EL (cell line): ENCODE measurements around the gene FAM210A.

Experiments
- DNase-seq: peaks from one replicate; pipeline ENCODE4 v3.0.0-alpha.2; 2016

FAM210A gene

GRCh38 chr18:13620818-13621445 lies 105.4 kb downstream of the FAM210A start:
- DNase-seq = no peak

- DNase-seq = no peak
Measured at GRCh38 chr18:13620206-13620672, 106.1 kb downstream of the FAM210A start.

GRCh38 chr18:13619505-13620205 lies 106.7 kb downstream of the FAM210A start:
- DNase-seq = no peak

DNA sequence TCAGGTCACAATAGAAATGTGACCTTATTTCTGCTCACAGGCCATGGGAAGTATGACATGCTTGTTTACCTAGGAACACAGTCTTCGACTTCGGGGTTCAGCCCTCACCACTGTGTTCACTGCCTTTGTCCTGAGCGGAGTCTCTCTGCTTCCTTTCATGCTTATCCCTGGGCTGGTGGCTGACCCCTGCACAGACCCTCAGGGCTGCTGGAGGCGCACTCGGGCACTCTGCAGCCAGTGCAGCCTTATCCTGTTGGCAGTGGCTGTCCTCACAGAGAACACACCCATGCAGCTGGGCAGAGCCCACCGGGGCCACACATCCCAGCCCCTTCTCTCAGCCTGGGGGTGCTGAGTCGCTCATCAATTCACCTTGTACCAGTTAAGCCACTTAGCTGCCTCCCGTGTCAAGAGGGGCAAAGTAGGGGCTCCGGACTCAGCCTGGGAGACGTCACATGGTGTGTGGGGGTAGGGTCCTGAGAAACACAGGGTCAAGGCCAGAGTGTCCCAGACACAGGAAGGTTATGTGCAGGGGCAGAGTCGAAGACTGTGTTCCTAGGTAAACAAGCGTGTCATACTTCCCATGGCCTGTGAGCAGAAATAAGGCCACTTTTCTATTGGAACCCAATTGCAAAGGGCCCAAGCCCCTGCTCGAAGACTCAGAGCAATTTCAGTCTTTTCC lies 107.5 kb downstream of the FAM210A start:
- no peak for DNase-seq

DNA sequence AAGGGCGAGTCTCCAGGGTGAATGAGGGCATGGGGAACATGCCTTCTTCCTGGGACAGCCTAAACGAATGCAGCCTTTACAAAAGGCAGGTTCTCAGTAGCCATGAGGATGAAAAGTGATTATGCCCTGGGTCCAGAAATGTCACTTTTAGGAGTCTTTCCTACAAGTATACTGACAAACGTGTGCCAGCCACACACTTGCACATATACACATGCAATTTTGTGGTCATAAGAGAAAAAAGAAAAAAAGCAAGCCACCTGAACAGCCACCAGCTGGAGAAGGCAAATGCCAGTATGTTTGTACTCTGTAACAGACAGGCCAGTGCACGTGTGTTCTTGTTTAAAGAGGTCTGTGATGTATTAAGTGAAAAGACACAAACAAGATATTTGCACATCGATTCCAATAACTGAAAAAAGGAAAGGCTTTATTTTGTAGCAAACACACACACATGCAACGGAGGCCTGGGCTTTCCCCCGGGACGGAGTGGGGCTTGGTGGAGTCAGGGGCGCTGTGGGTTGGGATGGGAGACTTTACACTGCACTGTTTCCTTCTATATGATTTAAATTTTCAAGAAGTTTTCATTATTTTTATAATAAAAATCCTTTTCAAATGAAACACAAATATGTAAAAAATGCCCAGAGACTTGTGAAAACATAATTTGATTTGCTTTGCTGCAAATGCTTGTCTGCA lies 108.4 kb downstream of the FAM210A start:
- no peak for DNase-seq

DNA sequence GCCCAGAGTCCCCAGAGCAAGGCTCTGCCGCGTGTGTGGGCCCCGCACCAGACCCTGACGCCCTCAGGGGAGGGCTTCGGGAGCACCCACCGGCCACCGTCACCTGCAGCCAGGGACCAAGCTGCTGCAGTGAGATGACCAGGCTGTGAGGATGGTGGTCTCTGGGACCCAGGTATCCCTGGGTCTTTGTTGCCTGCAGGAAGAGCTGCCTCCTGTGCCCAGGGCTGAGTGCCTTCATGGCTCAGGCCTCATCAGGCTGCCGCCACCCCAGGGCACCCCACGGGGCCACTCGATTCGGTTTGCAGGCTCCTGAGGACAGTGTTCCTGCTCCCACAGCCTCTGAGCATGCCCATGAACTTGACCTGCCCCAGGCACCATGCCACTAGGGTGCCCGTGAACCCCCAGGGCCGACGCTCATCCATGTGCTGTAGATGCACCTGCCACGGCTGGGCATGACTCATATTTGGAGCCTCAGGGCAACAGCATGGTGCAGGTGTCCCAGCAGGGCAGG lies 109.8 kb downstream of the FAM210A start:
- DNase-seq = no peak

GRCh38 chr18:13616041-13616440 lies 110.3 kb downstream of the FAM210A start:
- no peak for DNase-seq

DNA sequence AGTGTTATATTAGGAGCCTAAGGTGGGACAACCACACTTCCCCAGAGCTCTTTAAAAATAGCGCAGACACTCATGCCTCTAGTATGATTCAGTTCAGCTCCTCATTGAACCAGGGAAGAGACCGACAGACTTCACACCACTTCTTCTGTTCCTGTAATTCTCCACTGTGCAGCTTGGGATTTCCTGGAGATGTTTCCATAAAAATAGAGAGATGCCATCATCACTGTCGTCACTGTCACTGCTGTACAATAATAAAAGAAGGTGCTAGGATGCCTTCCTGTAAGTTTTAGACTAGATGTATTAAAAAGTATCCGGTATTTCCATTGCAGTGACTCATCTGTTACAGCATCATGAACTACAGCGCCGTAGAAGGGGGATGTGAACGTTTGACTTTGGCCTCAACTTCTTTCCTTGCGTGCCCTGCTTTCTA lies 110.9 kb downstream of the FAM210A start:
- no peak for DNase-seq

DNA sequence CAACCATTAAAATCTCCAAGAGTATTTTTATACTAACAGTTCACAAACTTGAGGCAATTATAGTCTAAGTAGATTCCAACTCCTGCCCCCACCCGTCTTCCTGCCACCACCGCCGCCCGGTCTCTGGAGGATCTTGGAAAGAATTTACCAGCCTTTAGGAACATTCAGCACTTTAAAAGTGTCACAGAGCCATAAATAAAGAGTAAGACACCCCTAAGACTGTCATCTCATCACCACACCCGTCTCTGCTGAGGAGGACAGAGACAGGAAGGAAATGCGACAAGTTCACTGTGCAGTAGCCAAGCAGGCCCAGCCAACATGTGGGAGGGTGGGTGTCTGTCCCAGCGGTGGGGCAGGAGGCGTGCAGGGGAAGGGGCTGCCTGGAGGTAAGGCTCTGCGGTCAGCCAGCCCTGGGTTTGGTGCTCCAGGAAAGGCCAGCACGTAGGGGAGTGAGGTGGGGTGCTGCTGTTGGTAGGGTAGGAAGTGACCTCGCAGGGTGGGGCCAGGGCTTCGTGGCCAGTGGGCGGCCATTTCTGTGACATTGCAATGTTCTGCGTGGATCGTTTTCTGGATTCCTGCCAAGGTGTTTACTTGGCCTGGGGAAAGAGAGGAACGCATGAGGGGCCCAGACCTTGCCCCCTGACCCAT lies 111.6 kb downstream of the FAM210A start:
- no peak for DNase-seq

- no peak for DNase-seq
Measured at GRCh38 chr18:13613591-13614501, 112.5 kb downstream of the FAM210A start.
